OCI-LY3 (cell line): ENCODE measurements around the gene JMJD8.

Source experiments
- H2AFZ ChIP-seq: fragments of 200-600, 300-600 bp; shearing (Covaris generic); 2 replicates; pipeline ENCODE4 v1.6.0; 2014; ENCODE audit warnings: antibody characterized with exemption, low read depth, low read length
- H3K27ac ChIP-seq: fragments of 200-600, 300-600 bp; sonication (generic); 2 replicates; pipeline ENCODE4 v1.5.1; 2014; ENCODE audit warnings: mild to moderate bottlenecking, low read length, moderate library complexity, mixed read lengths
- H3K27me3 ChIP-seq: fragments of 200-600, 300-600 bp; sonication (generic); 2 replicates; pipeline ENCODE4 v1.6.1; 2014; ENCODE audit warnings: low read depth, low read length, mixed read lengths
- H3K36me3 ChIP-seq: fragments of 200-600, 300-600 bp; sonication (generic); replicated peaks from 2 replicates; pipeline ENCODE3; 2014; ENCODE audit warnings: low read depth, low read length, mixed read lengths
- H3K4me1 ChIP-seq: fragments of 300-600, 200-600 bp; sonication (generic); 2 replicates; pipeline ENCODE4 v1.6.1; 2014; ENCODE audit warnings: low read length, mixed read lengths
- H3K4me2 ChIP-seq: fragments of 200-600, 300-600 bp; sonication (generic); 2 replicates; pipeline ENCODE4 v1.6.1; 2014; ENCODE audit warnings: low read length, mixed read lengths
- H3K4me3 ChIP-seq: fragments of 300-600, 200-600 bp; sonication (generic); 2 replicates; pipeline ENCODE4 v1.5.1; 2014; ENCODE audit warnings: antibody characterized with exemption, mild to moderate bottlenecking, low read length, moderate library complexity
- H3K79me2 ChIP-seq: fragments of 300-600, 200-600 bp; shearing (Covaris generic); 2 replicates; pipeline ENCODE4 v1.6.1; 2014; ENCODE audit warnings: mild to moderate bottlenecking, low read length, mixed read lengths
- H3K9ac ChIP-seq: fragments of 300-600, 200-600 bp; shearing (Covaris generic); 2 replicates; pipeline ENCODE4 v1.6.0; 2014; ENCODE audit warnings: mild to moderate bottlenecking, low read length, moderate library complexity
- H3K9me3 ChIP-seq: fragments of 200-600, 300-600 bp; shearing (Covaris generic); 2 replicates; pipeline ENCODE4 v1.6.1; 2014; ENCODE audit warnings: low read length, mixed read lengths; ENCODE audit not compliant: insufficient read depth
- H4K20me1 ChIP-seq: fragments of 200-600, 300-600 bp; sonication (generic); 2 replicates; pipeline ENCODE4 v1.6.1; 2016; ENCODE audit warnings: low read length, mixed read lengths; ENCODE audit not compliant: insufficient read depth
- EZH2phosphoT487 ChIP-seq: fragments of 200-600 bp; shearing (Covaris generic); IDR thresholded peaks from 2 replicates; pipeline ENCODE4 v1.6.1; 2018; ENCODE audit warnings: antibody characterized with exemption, mixed run types, low read depth
- TF ChIP-seq, protein P1 (sequence below): fragments of 200-600, 300-600 bp; sonication (generic); IDR thresholded peaks from 2 replicates; pipeline ENCODE4 v1.5.1; 2014; ENCODE audit warnings: antibody characterized with exemption, low read length, low read depth

Gene JMJD8

DNA sequence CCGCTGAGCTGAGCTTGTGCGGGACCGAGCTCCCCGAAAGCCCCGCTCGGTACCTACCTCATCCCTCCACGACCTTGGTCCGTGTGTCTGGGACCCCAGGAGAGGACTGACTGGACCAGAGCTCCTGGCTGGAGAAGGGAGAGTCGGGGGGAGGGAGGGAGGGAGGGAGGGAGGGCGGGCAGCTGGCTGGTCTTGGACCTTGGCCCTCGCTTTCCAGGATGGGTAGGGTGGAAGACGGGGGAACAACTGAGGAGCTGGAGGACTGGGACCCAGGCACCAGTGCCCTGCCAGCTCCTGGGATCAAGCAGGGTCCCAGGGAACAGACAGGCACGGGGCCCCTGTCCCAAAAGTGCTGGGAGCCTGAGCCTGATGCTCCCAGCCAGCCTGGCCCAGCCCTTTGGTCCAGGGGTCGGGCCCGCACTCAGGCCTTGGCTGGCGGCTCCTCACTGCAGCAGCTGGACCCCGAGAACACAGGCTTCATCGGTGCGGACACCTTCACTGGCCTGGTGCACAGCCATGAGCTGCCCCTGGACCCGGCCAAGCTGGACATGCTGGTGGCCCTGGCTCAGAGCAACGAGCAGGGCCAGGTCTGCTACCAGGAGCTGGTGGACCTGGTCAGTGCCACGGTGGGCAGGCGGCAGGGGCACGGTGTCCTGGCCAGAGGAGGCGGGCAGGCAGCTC lies 8.1 kb downstream of the JMJD8 start:
- Histone ChIP-seq H2AFZ (no peak overlapping the region), H3K36me3 (peaks cover 11% of the 10 kb centered on the region), H3K4me1 (peaks cover 2% of the 10 kb centered on the region), H3K79me2 (peaks cover 7% of the 10 kb centered on the region), H3K9ac (no peak overlapping the region), H3K4me2 (no peak overlapping the region), H3K4me3 (no peak overlapping the region; the same call in 1 of the 2 replicates), H4K20me1 (no peaks in the 10 kb centered on the region), H3K27me3 (no peaks in the 10 kb centered on the region), H3K27ac (no peak overlapping the region), H3K9me3 (no peaks in the 10 kb centered on the region)
- no peak for TF ChIP-seq EZH2phosphoT487
- TF ChIP-seq, protein P1, sequence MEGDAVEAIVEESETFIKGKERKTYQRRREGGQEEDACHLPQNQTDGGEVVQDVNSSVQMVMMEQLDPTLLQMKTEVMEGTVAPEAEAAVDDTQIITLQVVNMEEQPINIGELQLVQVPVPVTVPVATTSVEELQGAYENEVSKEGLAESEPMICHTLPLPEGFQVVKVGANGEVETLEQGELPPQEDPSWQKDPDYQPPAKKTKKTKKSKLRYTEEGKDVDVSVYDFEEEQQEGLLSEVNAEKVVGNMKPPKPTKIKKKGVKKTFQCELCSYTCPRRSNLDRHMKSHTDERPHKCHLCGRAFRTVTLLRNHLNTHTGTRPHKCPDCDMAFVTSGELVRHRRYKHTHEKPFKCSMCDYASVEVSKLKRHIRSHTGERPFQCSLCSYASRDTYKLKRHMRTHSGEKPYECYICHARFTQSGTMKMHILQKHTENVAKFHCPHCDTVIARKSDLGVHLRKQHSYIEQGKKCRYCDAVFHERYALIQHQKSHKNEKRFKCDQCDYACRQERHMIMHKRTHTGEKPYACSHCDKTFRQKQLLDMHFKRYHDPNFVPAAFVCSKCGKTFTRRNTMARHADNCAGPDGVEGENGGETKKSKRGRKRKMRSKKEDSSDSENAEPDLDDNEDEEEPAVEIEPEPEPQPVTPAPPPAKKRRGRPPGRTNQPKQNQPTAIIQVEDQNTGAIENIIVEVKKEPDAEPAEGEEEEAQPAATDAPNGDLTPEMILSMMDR, result no peak

DNA sequence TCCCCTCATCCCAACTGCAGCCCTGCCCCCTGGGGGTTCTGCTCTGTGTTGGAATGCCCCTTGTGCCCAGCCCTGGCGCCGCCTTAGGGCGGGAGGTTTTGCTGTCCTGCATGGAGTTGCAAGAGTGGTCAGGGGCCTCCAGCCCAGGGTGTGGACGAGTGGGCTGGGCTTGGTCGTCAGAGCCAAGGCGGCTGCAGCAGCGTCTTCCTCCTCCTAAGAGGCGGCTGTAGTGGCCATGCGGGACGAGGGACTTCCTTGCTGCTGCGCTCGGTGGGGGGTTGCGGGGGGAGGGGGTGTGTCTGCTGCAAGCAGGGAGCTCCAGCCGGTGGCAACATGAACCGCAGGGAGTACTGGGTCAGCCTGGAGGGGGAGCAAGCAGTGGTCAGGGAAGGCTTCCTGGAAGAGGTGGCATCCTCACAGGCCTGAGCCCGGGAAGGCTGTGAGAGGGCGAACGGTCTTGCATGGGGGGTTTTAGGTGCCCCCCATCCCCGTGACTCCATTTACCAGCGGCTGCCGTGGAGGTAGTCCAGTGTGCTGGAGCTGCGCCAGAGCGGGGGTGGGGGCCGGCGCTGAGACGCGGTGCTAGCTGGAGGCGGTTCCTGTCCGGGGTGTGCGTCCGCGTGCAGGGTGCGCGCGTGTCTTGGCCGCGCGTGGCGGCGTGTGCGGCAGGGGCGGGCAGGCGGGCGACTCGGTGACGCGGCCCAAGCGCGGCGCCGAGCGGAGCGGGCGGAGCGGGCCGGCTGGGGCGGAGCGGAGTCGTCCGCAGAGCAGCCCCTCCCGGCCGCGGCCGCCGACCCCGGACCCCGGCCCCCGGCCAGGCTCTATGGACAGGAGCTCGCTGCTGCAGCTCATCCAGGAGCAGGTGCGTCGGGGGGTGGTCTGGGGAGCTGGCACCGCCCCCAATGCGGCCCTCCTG lies 8.9 kb downstream of the JMJD8 start, which contains the start of gene RHBDL1:
TSS of gene RHBDL1 (plus strand) at position 704 of the 916 bp plus-strand sequence. CDS start at position 824, 120 bp downstream.
- no peak within 1 kb of the TSS; the same call in 1 of the 2 replicates for H3K4me3 ChIP-seq
- H4K20me1 ChIP-seq, result no peaks in the 10 kb centered on the region

GRCh38 chr16:674214-674881 lies 9.8 kb downstream of the JMJD8 start:
- no peak overlapping the region for H3K4me3 ChIP-seq
- H3K79me2 ChIP-seq, result peaks cover 7% of the 10 kb centered on the region
- no peak overlapping the region for H3K9ac ChIP-seq
- peaks cover 26% of the 10 kb centered on the region for H3K36me3 ChIP-seq
- no peak overlapping the region for H3K27ac ChIP-seq
- no peak overlapping the region for H3K4me2 ChIP-seq
- peaks cover 2% of the 10 kb centered on the region for H3K4me1 ChIP-seq
- no peaks in the 10 kb centered on the region for H3K27me3 ChIP-seq
- H2AFZ ChIP-seq, result no peak overlapping the region
- no peaks in the 10 kb centered on the region for H3K9me3 ChIP-seq
- TF ChIP-seq, protein P1, result no peak
- TF ChIP-seq EZH2phosphoT487, result no peak
- no peaks in the 10 kb centered on the region for H4K20me1 ChIP-seq

More for the DNA sequence above, 8.9 kb downstream of the JMJD8 start, which contains the start of gene RHBDL1:
- no peaks in the 10 kb centered on the region for H3K27me3 ChIP-seq
- H3K36me3 ChIP-seq, result peaks cover 17% of the 10 kb centered on the region
- no peak for TF ChIP-seq EZH2phosphoT487
- TF ChIP-seq, protein P1, result no peak
- no peaks in the 10 kb centered on the region for H3K4me1 ChIP-seq
- H3K9me3 ChIP-seq, result no peaks in the 10 kb centered on the region
- H3K4me2 ChIP-seq, result peak within 1 kb of the TSS; percentile 28
- H3K9ac ChIP-seq, result no peak within 1 kb of the TSS
- H3K27ac ChIP-seq, result no peak within 1 kb of the TSS
- H3K79me2 ChIP-seq, result no peaks in the 10 kb centered on the region
- no peak within 1 kb of the TSS for H2AFZ ChIP-seq
